HL-60/S4 treated with retinoic acid at 250 ng/mL for 4 days and 3 days (cell line): Measurements from ENCODE around the gene CES5A.
"Not testable (repeated sequence)": the region's sequence is repeated elsewhere in the genome, so short reads cannot be mapped to it uniquely, and the experiment has no call there.

Experiments used
- in situ Hi-C: fragments of 300-500 bp; cut with MboI; formaldehyde crosslinking; loops from 2 replicates; pipeline ENCODE4 v1.7.0; 2022; ENCODE audit warnings: low sequenced_read_pairs

The CES5A gene

DNA sequence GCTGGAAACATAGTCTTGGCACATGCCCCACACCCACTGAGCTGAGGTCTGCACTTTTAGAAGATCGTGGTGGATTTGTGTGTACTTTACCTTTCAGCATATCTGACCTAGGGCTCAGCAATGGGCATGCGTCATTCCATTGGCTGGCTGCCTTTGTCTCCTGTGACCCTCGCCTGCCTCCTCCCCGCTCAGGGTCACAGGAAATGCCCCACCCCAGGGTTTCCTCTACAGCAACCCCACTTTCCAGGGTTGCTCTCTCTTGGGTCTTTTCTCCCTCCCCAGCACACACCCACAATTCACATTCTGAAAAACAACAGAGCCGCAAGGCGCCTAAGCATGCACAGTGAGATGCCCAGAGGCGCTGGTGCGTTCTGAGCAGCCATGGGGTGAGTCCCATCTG is 71.5 kb downstream of the CES5A start:
- in situ Hi-C loops, result not testable (repeated sequence)
